ENCODE data around the gene CCDC197.

CCDC197 gene

GRCh38 chr14:93977790-93978581 lies 19.1 kb upstream of the CCDC197 start:
- no peak for DNase-seq (ENCODE audit: low read depth in 2 of 2)

GRCh38 chr14:93978735-93979134 lies 18.4 kb upstream of the CCDC197 start:
- DNase-seq (ENCODE audit: low read depth in 2 of 2): no peak

GRCh38 chr14:93980456-93981201 lies 16.5 kb upstream of the CCDC197 start:
- no peak for DNase-seq (ENCODE audit: low read depth in 2 of 2)

GRCh38 chr14:93981316-93982229 lies 15.5 kb upstream of the CCDC197 start:
- DNase-seq (ENCODE audit: low read depth in 2 of 2): no peak

GRCh38 chr14:93982230-93983007 lies 14.7 kb upstream of the CCDC197 start:
- no peak for DNase-seq (ENCODE audit: low read depth in 2 of 2)

GRCh38 chr14:93984070-93984469 lies 13.0 kb upstream of the CCDC197 start:
- DNase-seq (ENCODE audit: low read depth in 2 of 2): no peak

GRCh38 chr14:93984987-93985410 lies 12.1 kb upstream of the CCDC197 start:
- peak; percentile 63 to 71 for DNase-seq (ENCODE audit: low read depth in 2 of 2)

GRCh38 chr14:93986955-93987354 lies 10.1 kb upstream of the CCDC197 start:
- no peak for DNase-seq (ENCODE audit: low read depth in 2 of 2)

- DNase-seq (ENCODE audit: low read depth in 2 of 2): no peak
Observed at GRCh38 chr14:93987376-93987775, 9.7 kb upstream of the CCDC197 start.

GRCh38 chr14:93987815-93988476 lies 9.2 kb upstream of the CCDC197 start:
- DNase-seq (ENCODE audit: low read depth in 2 of 2): no peak

GRCh38 chr14:93989939-93990338 lies 7.2 kb upstream of the CCDC197 start:
- DNase-seq (ENCODE audit: low read depth in 2 of 2): no peak

GRCh38 chr14:93991212-93991611 lies 5.9 kb upstream of the CCDC197 start:
- no peak for DNase-seq (ENCODE audit: low read depth in 2 of 2)

- DNase-seq (ENCODE audit: low read depth in 2 of 2): no peak
Observed at GRCh38 chr14:93991649-93992048, 5.5 kb upstream of the CCDC197 start.

- DNase-seq (ENCODE audit: low read depth in 2 of 2): no peak
Observed at GRCh38 chr14:93993382-93993781, 3.7 kb upstream of the CCDC197 start.

- DNase-seq (ENCODE audit: low read depth in 2 of 2): no peak
Observed at GRCh38 chr14:93994919-93995682, 2.0 kb upstream of the CCDC197 start.

GRCh38 chr14:93996130-93996695 lies 888 bp upstream of the CCDC197 start:
- DNase-seq (ENCODE audit: low read depth in 2 of 2): no peak

- DNase-seq (ENCODE audit: low read depth in 2 of 2): no peak
Observed at GRCh38 chr14:93997916-93998870, 1.1 kb downstream of the CCDC197 start.

GRCh38 chr14:93998871-93999403 lies 1.8 kb downstream of the CCDC197 start:
- no peak for DNase-seq (ENCODE audit: low read depth in 2 of 2)
